Transverse colon (tissue), 3 donors: ENCODE data around the gene MAST4.

Experiments
- POLR2A ChIP-seq: fragments of 450-650 bp; IDR thresholded peaks from one replicate; pipeline ENCODE4 v1.6.1; 2016; ENCODE audit warnings: antibody characterized with exemption, mild to moderate bottlenecking, moderate library complexity
- TF ChIP-seq, protein P1 (sequence below), 5 experiments: fragments of 200-600 bp in 3 of 5; fragments of 450-650 bp in 2 of 5; sonication (generic) in 3 of 5; IDR thresholded peaks; 1 replicate in 2 of 5; 2 replicates in 3 of 5; pipeline ENCODE4 v1.5.1; 2016 to 2017; ENCODE audit warnings: antibody characterized with exemption in 5 of 5, inconsistent platforms in 3 of 5, mild to moderate bottlenecking in 2 of 5, moderate library complexity in 1 of 5

DNA sequence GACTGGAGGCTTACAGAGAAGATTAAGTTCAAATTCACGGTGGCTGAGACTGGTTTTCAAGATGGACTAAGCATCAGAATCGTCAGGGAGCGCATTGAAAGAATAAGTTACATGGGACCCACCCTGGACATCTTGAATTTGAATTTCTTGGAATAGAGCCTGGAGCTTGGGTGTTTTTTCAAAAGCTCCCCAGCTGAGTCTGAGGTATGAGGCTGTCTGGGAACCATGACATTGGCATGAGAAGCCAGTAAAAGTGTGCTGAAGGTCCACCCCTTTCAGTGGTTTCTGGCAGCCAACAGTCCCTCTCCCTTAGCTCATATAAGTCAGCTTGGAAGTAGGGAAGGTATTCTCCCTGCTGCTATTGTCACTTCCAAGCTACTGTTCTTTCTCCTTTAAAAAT lies 97.8 kb downstream of the MAST4 start:
- TF ChIP-seq POLR2A: no peak
- TF ChIP-seq, protein P1, sequence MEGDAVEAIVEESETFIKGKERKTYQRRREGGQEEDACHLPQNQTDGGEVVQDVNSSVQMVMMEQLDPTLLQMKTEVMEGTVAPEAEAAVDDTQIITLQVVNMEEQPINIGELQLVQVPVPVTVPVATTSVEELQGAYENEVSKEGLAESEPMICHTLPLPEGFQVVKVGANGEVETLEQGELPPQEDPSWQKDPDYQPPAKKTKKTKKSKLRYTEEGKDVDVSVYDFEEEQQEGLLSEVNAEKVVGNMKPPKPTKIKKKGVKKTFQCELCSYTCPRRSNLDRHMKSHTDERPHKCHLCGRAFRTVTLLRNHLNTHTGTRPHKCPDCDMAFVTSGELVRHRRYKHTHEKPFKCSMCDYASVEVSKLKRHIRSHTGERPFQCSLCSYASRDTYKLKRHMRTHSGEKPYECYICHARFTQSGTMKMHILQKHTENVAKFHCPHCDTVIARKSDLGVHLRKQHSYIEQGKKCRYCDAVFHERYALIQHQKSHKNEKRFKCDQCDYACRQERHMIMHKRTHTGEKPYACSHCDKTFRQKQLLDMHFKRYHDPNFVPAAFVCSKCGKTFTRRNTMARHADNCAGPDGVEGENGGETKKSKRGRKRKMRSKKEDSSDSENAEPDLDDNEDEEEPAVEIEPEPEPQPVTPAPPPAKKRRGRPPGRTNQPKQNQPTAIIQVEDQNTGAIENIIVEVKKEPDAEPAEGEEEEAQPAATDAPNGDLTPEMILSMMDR (IDR thresholded peaks at IDR 0.05): no peak
